ENCODE measurements around the gene ROR1. TPM values are rescaled to one million over a fixed set of nuclear protein-coding genes. Genes with fewer than 3 reads are reported as not detected.

The ROR1 gene
- total RNA-seq, 2 experiments from 2014 or later, result 0.47 to 1.4 TPM

GRCh38 chr1:63888984-63889383 lies 115.2 kb downstream of the ROR1 start:
- no peaks in the 10 kb centered on the region for H4K20me1 ChIP-seq (ENCODE audit: insufficient read depth, low read length)
- ChIA-PET CTCF (ENCODE audit: unreplicated experiment) (no interaction called here), POLR2A (interaction anchor here (1.0 kb wide), 1 partner anchor 11 kb away, joined by 3 read pairs; no protein-coding TSS in a partner anchor)
- no peak overlapping the region for H3K4me2 ChIP-seq (ENCODE audit: low read length)
- intact Hi-C loops (cut with micrococcal nuclease; ENCODE audit: unreplicated experiment), result no loop called here
- no peaks in the 10 kb centered on the region for H3K9me3 ChIP-seq (ENCODE audit: low read length)
- H3K4me3 ChIP-seq (ENCODE audit: low read depth, low read length, poor library complexity, severe bottlenecking), result no peak overlapping the region
- no peak overlapping the region for H2AFZ ChIP-seq (ENCODE audit: low read length)
- no peaks in the 10 kb centered on the region for H3K79me2 ChIP-seq (ENCODE audit: insufficient read depth, low read depth, low read length)
- peaks cover 13% of the 10 kb centered on the region for H3K4me1 ChIP-seq (ENCODE audit: insufficient read depth, low read length, poor library complexity, severe bottlenecking)
- no peak overlapping the region for H3K27ac ChIP-seq (ENCODE audit: low read depth, low read length, poor library complexity, severe bottlenecking)
- H3K9me2 ChIP-seq (ENCODE audit: insufficient read depth, low read length), result no peaks in the 10 kb centered on the region
- H3K36me3 ChIP-seq (ENCODE audit: insufficient read depth, low read length), result no peaks in the 10 kb centered on the region
- no peak for TF ChIP-seq CTCF (conservative IDR thresholded peaks at IDR 0.05; ENCODE audit: low read length)
- no peak for TF ChIP-seq EZH2phosphoT487 (IDR thresholded peaks at IDR 0.05; ENCODE audit: borderline replicate concordance, low read depth, low read length)
- no peak for DNase-seq (ENCODE audit: low spot score)
- BruUV-seq (replicated peaks), result no TSS peak

- Histone ChIP-seq H3K79me2 (ENCODE audit: insufficient read depth, low read depth, low read length) (no peaks in the 10 kb centered on the region), H3K27ac (ENCODE audit: low read depth, low read length, poor library complexity, severe bottlenecking) (no peak overlapping the region), H3K9me3 (ENCODE audit: low read length) (no peaks in the 10 kb centered on the region), H3K4me2 (ENCODE audit: low read length) (no peak overlapping the region), H3K4me1 (ENCODE audit: insufficient read depth, low read length, poor library complexity, severe bottlenecking) (peaks cover 13% of the 10 kb centered on the region), H3K36me3 (ENCODE audit: insufficient read depth, low read length) (no peaks in the 10 kb centered on the region), H2AFZ (ENCODE audit: low read length) (no peak overlapping the region), H4K20me1 (ENCODE audit: insufficient read depth, low read length) (no peaks in the 10 kb centered on the region), H3K9me2 (ENCODE audit: insufficient read depth, low read length) (no peaks in the 10 kb centered on the region), H3K4me3 (ENCODE audit: low read depth, low read length, poor library complexity, severe bottlenecking) (no peak overlapping the region)
- TF ChIP-seq EZH2phosphoT487 (IDR thresholded peaks at IDR 0.05; ENCODE audit: borderline replicate concordance, low read depth, low read length) (no peak), CTCF (conservative IDR thresholded peaks at IDR 0.05; ENCODE audit: low read length) (no peak)
- intact Hi-C loops (cut with micrococcal nuclease; ENCODE audit: unreplicated experiment), result loop anchor here (5.0 kb wide), 1 partner anchor 118 kb away; the partner anchor contains the start of gene ROR1
- DNase-seq (ENCODE audit: low spot score), result no peak
- ChIA-PET CTCF (ENCODE audit: unreplicated experiment) (no interaction called here), POLR2A (no interaction called here)
- no TSS peak for BruUV-seq (replicated peaks)
Observed at GRCh38 chr1:63890468-63890867, 116.7 kb downstream of the ROR1 start.

GRCh38 chr1:63891060-63891690 lies 117.4 kb downstream of the ROR1 start:
- Histone ChIP-seq H3K4me2 (ENCODE audit: low read length) (no peak overlapping the region), H3K4me3 (ENCODE audit: low read depth, low read length, poor library complexity, severe bottlenecking) (no peak overlapping the region), H2AFZ (ENCODE audit: low read length) (no peak overlapping the region), H3K36me3 (ENCODE audit: insufficient read depth, low read length) (no peaks in the 10 kb centered on the region), H3K27ac (ENCODE audit: low read depth, low read length, poor library complexity, severe bottlenecking) (no peak overlapping the region), H3K79me2 (ENCODE audit: insufficient read depth, low read depth, low read length) (no peaks in the 10 kb centered on the region), H3K4me1 (ENCODE audit: insufficient read depth, low read length, poor library complexity, severe bottlenecking) (peaks cover 13% of the 10 kb centered on the region), H3K9me2 (ENCODE audit: insufficient read depth, low read length) (no peaks in the 10 kb centered on the region), H3K9me3 (ENCODE audit: low read length) (no peaks in the 10 kb centered on the region), H4K20me1 (ENCODE audit: insufficient read depth, low read length) (no peaks in the 10 kb centered on the region)
- ChIA-PET CTCF (ENCODE audit: unreplicated experiment) (no interaction called here), POLR2A (no interaction called here)
- no peak for TF ChIP-seq EZH2phosphoT487 (IDR thresholded peaks at IDR 0.05; ENCODE audit: borderline replicate concordance, low read depth, low read length)
- TF ChIP-seq CTCF (conservative IDR thresholded peaks at IDR 0.05; ENCODE audit: low read length), result no peak
- no peak for DNase-seq (ENCODE audit: low spot score)
- no TSS peak for BruUV-seq (replicated peaks)
- intact Hi-C loops (cut with micrococcal nuclease; ENCODE audit: unreplicated experiment), result loop anchor here (5.0 kb wide), 1 partner anchor 119 kb away; the partner anchor contains the start of gene ROR1

All from OCI-LY7 (cell line).